GM23338 (cell line): Measurements from ENCODE around the gene SPR. TPM values are rescaled to one million over a fixed set of nuclear protein-coding genes. Genes with fewer than 3 reads are reported as not detected.

Experiments
- ATAC-seq: fragments of 200-7000 bp; cut with Tn5 transposase; 3 replicates; pipeline ENCODE4 v1.9.1; 2020
- DNase-seq: peaks from one replicate; pipeline ENCODE4 v3.0.0-alpha.2; 2015; ENCODE audit warnings: low spot score
- H2AFZ ChIP-seq: fragments of 200-600 bp; sonication (generic); 2 replicates; pipeline ENCODE4 v1.8.0; 2016; ENCODE audit warnings: antibody characterized with exemption, mild to moderate bottlenecking, moderate library complexity
- H3F3A ChIP-seq: fragments of 200-600 bp; sonication (generic); replicated peaks from 2 replicates; pipeline ENCODE4 v1.8.0; 2017; ENCODE audit warnings: antibody characterized with exemption, mixed run types, low read depth
- H3K27ac ChIP-seq: fragments of 200-600 bp; sonication (generic); 2 replicates; pipeline ENCODE4 v1.6.1; 2016; ENCODE audit warnings: low read depth
- H3K27me3 ChIP-seq: fragments of 200-600 bp; sonication (generic); 2 replicates; pipeline ENCODE4 v1.8.0; 2016; ENCODE audit warnings: mild to moderate bottlenecking, mixed run types, moderate library complexity; ENCODE audit not compliant: insufficient read depth
- H3K36me3 ChIP-seq: fragments of 200-600 bp; sonication (generic); 2 replicates; pipeline ENCODE4 v1.8.0; 2016; ENCODE audit warnings: mild to moderate bottlenecking; ENCODE audit not compliant: insufficient read depth
- H3K4me1 ChIP-seq: fragments of 200-600 bp; sonication (generic); 2 replicates; pipeline ENCODE4 v1.8.0; 2016; ENCODE audit warnings: mild to moderate bottlenecking, moderate library complexity; ENCODE audit not compliant: insufficient read depth
- H3K4me2 ChIP-seq: fragments of 200-600 bp; sonication (generic); 2 replicates; pipeline ENCODE4 v1.7.1; 2017; ENCODE audit warnings: mixed run types
- H3K4me3 ChIP-seq: fragments of 200-600 bp; sonication (generic); 2 replicates; pipeline ENCODE4 v1.6.1; 2016; ENCODE audit warnings: mixed run types
- H3K79me2 ChIP-seq: fragments of 200-600 bp; sonication (generic); replicated peaks from 2 replicates; pipeline ENCODE4 v1.8.0; 2017; ENCODE audit warnings: mild to moderate bottlenecking; ENCODE audit not compliant: insufficient read depth
- H3K9me2 ChIP-seq: fragments of 200-600 bp; sonication (generic); 2 replicates; pipeline ENCODE4 v1.8.0; 2017; ENCODE audit not compliant: insufficient read depth
- H4K20me1 ChIP-seq: fragments of 200-600 bp; sonication (generic); replicated peaks from 2 replicates; pipeline ENCODE4 v1.8.0; 2017; ENCODE audit warnings: mild to moderate bottlenecking; ENCODE audit not compliant: insufficient read depth
- H3K27ac Mint-ChIP-seq: 2 replicates; pipeline ENCODE4 v1.8.0; 2020; ENCODE audit warnings: inconsistent platforms, mild to moderate bottlenecking, moderate library complexity, mixed read lengths
- H3K27me3 Mint-ChIP-seq: 3 replicates; pipeline ENCODE4 v1.8.0; 2022; ENCODE audit warnings: low read depth, mild to moderate bottlenecking, moderate library complexity, mixed read lengths, inconsistent platforms; ENCODE audit not compliant: insufficient read depth, poor library complexity
- H3K36me3 Mint-ChIP-seq: 3 replicates; pipeline ENCODE4 v1.8.0; 2021; ENCODE audit warnings: low read depth, mild to moderate bottlenecking, inconsistent platforms, moderate library complexity, mixed read lengths
- H3K4me1 Mint-ChIP-seq: 3 replicates; pipeline ENCODE4 v1.8.0; 2020; ENCODE audit warnings: mild to moderate bottlenecking, inconsistent platforms, mixed read lengths
- H3K4me3 Mint-ChIP-seq: 3 replicates; pipeline ENCODE4 v1.8.0; 2021; ENCODE audit warnings: moderate library complexity, mild to moderate bottlenecking, inconsistent platforms, mixed read lengths
- H3K9me3 Mint-ChIP-seq: 3 replicates; pipeline ENCODE4 v1.8.0; 2020; ENCODE audit warnings: moderate library complexity, mild to moderate bottlenecking, inconsistent platforms, mixed read lengths
- CREB1 ChIP-seq: fragments of 250-450 bp; sonication (Bioruptor Pico); IDR thresholded peaks from 2 replicates; pipeline ENCODE4 v1.5.0; 2020; ENCODE audit warnings: low read depth, mild to moderate bottlenecking, moderate library complexity
- CTCF ChIP-seq, 2 experiments: fragments of 200-600 bp in 1 of 2; sonication (generic) in 1 of 2; conservative IDR thresholded peaks; 2 replicates each; pipeline versions ENCODE4 v1.5.1 to v1.6.1; 2016 to 2017; ENCODE audit warnings: antibody characterized with exemption in 2 of 2, low read depth in 2 of 2, mild to moderate bottlenecking in 2 of 2, moderate library complexity in 1 of 2
- ETS1 ChIP-seq: IDR thresholded peaks from 2 replicates; pipeline ENCODE4 v1.6.1; 2016; ENCODE audit warnings: antibody characterized with exemption
- EZH2 ChIP-seq: fragments of 200-600 bp; sonication (generic); IDR thresholded peaks from one replicate; pipeline ENCODE4 v1.8.0; 2017; ENCODE audit warnings: antibody characterized with exemption, mild to moderate bottlenecking, low read depth; ENCODE audit not compliant: unreplicated experiment
- EZH2phosphoT487 ChIP-seq: fragments of 200-600 bp; sonication (generic); IDR thresholded peaks from one replicate; pipeline ENCODE4 v1.8.1; 2018; ENCODE audit warnings: antibody characterized with exemption; ENCODE audit not compliant: unreplicated experiment
- JUNB ChIP-seq: IDR thresholded peaks from one replicate; pipeline ENCODE4 v1.6.1; 2016; ENCODE audit warnings: antibody characterized with exemption; ENCODE audit not compliant: unreplicated experiment
- NANOG ChIP-seq: IDR thresholded peaks from 2 replicates; pipeline ENCODE4 v1.6.1; 2016; ENCODE audit warnings: antibody characterized with exemption, borderline replicate concordance
- POLR2AphosphoS5 ChIP-seq: IDR thresholded peaks from 2 replicates; pipeline ENCODE4 v1.6.1; 2016; ENCODE audit warnings: antibody characterized with exemption, low read depth
- REST ChIP-seq: IDR thresholded peaks from one replicate; pipeline ENCODE4 v1.6.1; 2018; ENCODE audit warnings: antibody characterized with exemption; ENCODE audit not compliant: unreplicated experiment
- STAT1 ChIP-seq: IDR thresholded peaks from one replicate; pipeline ENCODE4 v1.6.1; 2016; ENCODE audit warnings: antibody characterized with exemption; ENCODE audit not compliant: unreplicated experiment
- ZNF114 ChIP-seq: fragments of 250-450 bp; sonication (Bioruptor Pico); IDR thresholded peaks from 2 replicates; pipeline ENCODE4 v1.5.0; 2020; ENCODE audit warnings: mild to moderate bottlenecking, moderate library complexity
- ZNF331 ChIP-seq: fragments of 250-450 bp; sonication (Bioruptor Pico); IDR thresholded peaks from 2 replicates; pipeline ENCODE4 v1.5.0; 2020; ENCODE audit warnings: low read depth, mild to moderate bottlenecking, moderate library complexity
- ZNF462 ChIP-seq: fragments of 250-450 bp; sonication (Bioruptor Pico); IDR thresholded peaks from 2 replicates; pipeline ENCODE4 v1.5.0; 2020; ENCODE audit warnings: mild to moderate bottlenecking, moderate library complexity
- polyA plus RNA-seq: library from polyadenylated mRNA; unstranded; fragments of >200 nt; fragmentation: Nextera tagmentation; extraction: Ambion mirVana; gene quantifications from 2 replicates; pipeline ENCODE4 v1.2.1, GENCODE V29; 2016
- total RNA-seq: library from RNA; depleted of rRNA; stranded (reverse); fragments of >200 nt; shearing (Covaris generic); gene quantifications from 2 replicates; pipeline ENCODE4 v1.2.3, GENCODE V29; 2014

The SPR gene
- total and polyA plus RNA-seq, 2 experiments from 2014 or later = 10.7 to 15.2 TPM

- ATAC-seq (no peak), DNase-seq (no peak)
- Mint-ChIP-seq H3K27me3 (no peaks in the 10 kb centered on the region), H3K27ac (no peak overlapping the region), H3K9me3 (peaks cover 7% of the 10 kb centered on the region; the same call in 2 of the 3 replicates), H3K4me1 (no peaks in the 10 kb centered on the region), H3K4me3 (no peak overlapping the region), H3K36me3 (no peaks in the 10 kb centered on the region)
- no peak overlapping the region for H3K27ac ChIP-seq
- H3F3A ChIP-seq = no peaks in the 10 kb centered on the region
- H3K9me2 ChIP-seq = no peaks in the 10 kb centered on the region
- H3K4me2 ChIP-seq = no peak overlapping the region
- no peaks in the 10 kb centered on the region for H3K79me2 ChIP-seq
- TF ChIP-seq CTCF (conservative IDR thresholded peaks at IDR 0.05; ENCODE audit: low read depth in 2 of 2) (no peak), CREB1 (no peak), ZNF331 (no peak), JUNB (no peak), STAT1 (no peak), ZNF462 (no peak), REST (no peak), NANOG (no peak), ETS1 (no peak), EZH2phosphoT487 (no peak), ZNF114 (CRISPR knock-in tag) (no peak), POLR2AphosphoS5 (no peak), EZH2 (no peak)
- no peaks in the 10 kb centered on the region for H4K20me1 ChIP-seq
- no peaks in the 10 kb centered on the region for H3K36me3 ChIP-seq
- H3K4me1 ChIP-seq = no peaks in the 10 kb centered on the region
- no peak overlapping the region for H2AFZ ChIP-seq
- no peaks in the 10 kb centered on the region; the same call in 1 of the 2 replicates for H3K27me3 ChIP-seq
- no peak overlapping the region for H3K4me3 ChIP-seq
Measured at GRCh38 chr2:72871880-72872279, 15.3 kb upstream of the SPR start.
